ENCODE results near the gene CLK2. TPM values are rescaled to one million over a fixed set of nuclear protein-coding genes. Genes with fewer than 3 reads are reported as not detected.

CLK2 gene
- total and polyA plus RNA-seq, 2 of the 13 experiments (the other 11 are each of a cell fraction or from before 2014, with no cell fraction given) = 20.1 to 73.5 TPM

- TF ChIP-seq CTCF (CRISPR knock-in tag; IDR thresholded peaks at IDR 0.05) (peak; percentile 34; the same call in 1 of the 2 replicates), WIZ (CRISPR knock-in tag; IDR thresholded peaks at IDR 0.05) (no peak), ZZZ3 (CRISPR knock-in tag; IDR thresholded peaks at IDR 0.05; ENCODE audit: borderline replicate concordance) (no peak), ZNF407 (CRISPR knock-in tag; IDR thresholded peaks at IDR 0.05; ENCODE audit: not compliant biosample characterization) (peak; percentile 30), KLF16 (CRISPR knock-in tag; IDR thresholded peaks at IDR 0.05) (peak in 1 of 2 experiments; percentile 89; a peak in 2 of 4 replicates), SAP130 (CRISPR knock-in tag; IDR thresholded peaks at IDR 0.05; ENCODE audit: low read depth) (peak; percentile 87), IKZF1 (IDR thresholded peaks at IDR 0.05) (no peak), RORA (CRISPR knock-in tag; IDR thresholded peaks at IDR 0.05) (no peak), NKX3-1 (CRISPR knock-in tag; IDR thresholded peaks at IDR 0.05) (no peak), ZNF230 (CRISPR knock-in tag; IDR thresholded peaks at IDR 0.05) (peak; percentile 34; the same call in 1 of the 2 replicates), ZNF558 (CRISPR knock-in tag; IDR thresholded peaks at IDR 0.05; ENCODE audit: borderline replicate concordance) (0 out of 2 replicates have a peak, but pooled peaks have one; percentile 6), ZFP1 (CRISPR knock-in tag; IDR thresholded peaks at IDR 0.05) (0 out of 2 replicates have a peak, but pooled peaks have one; percentile 47), ATF5 (CRISPR knock-in tag; IDR thresholded peaks at IDR 0.05; ENCODE audit: low read depth) (no peak), KDM2A (CRISPR knock-in tag; IDR thresholded peaks at IDR 0.05; ENCODE audit: borderline replicate concordance, low read depth) (peak; percentile 92), FOXM1 (CRISPR knock-in tag; IDR thresholded peaks at IDR 0.05) (no peak), KLF6 (CRISPR knock-in tag; IDR thresholded peaks at IDR 0.05) (0 out of 2 replicates have a peak, but pooled peaks have one; percentile 36), HOXA7 (CRISPR knock-in tag; IDR thresholded peaks at IDR 0.05) (no peak), ZNF383 (CRISPR knock-in tag; IDR thresholded peaks at IDR 0.05; ENCODE audit: borderline replicate concordance) (no peak), ZBTB3 (CRISPR knock-in tag; IDR thresholded peaks at IDR 0.05; ENCODE audit: borderline replicate concordance, low read depth) (0 out of 2 replicates have a peak, but pooled peaks have one; percentile 31), DMAP1 (CRISPR knock-in tag; IDR thresholded peaks at IDR 0.05) (peak; percentile 69)
These were observed 17.9 kb downstream of the CLK2 start, which contains the start of gene ENTREP3 (continued) for GRCh38 chr1:155255243-155256007.

Data from HepG2 (cell line).